Effector memory CD4-positive, alpha-beta T cell (primary cell): ENCODE results near the gene PVALEF.

Experiments used
- DNase-seq, 3 donors: peaks; one replicate each; pipeline ENCODE4 v3.0.0-alpha.2; 2020
- H3K27ac ChIP-seq: 2 replicates; pipeline ENCODE4 v1.7.0; 2013; ENCODE audit warnings: mild to moderate bottlenecking, low read length, moderate library complexity; ENCODE audit not compliant: insufficient read depth, poor library complexity, severe bottlenecking
- H3K27me3 ChIP-seq: replicated peaks from 2 replicates; pipeline ENCODE4 v1.7.0; 2013; ENCODE audit warnings: mild to moderate bottlenecking, low read length; ENCODE audit not compliant: insufficient read depth, control insufficient read depth, poor library complexity, severe bottlenecking
- H3K36me3 ChIP-seq: 2 replicates; pipeline ENCODE4 v1.7.0; 2013; ENCODE audit warnings: mild to moderate bottlenecking, low read length, moderate library complexity; ENCODE audit not compliant: control insufficient read depth, insufficient read depth
- H3K4me1 ChIP-seq: 2 replicates; pipeline ENCODE4 v1.7.0; 2013; ENCODE audit warnings: low read length, mild to moderate bottlenecking; ENCODE audit not compliant: control insufficient read depth, insufficient read depth, poor library complexity, severe bottlenecking
- H3K4me3 ChIP-seq: 2 replicates; pipeline ENCODE4 v1.7.0; 2013; ENCODE audit warnings: low read length, low read depth, mild to moderate bottlenecking; ENCODE audit not compliant: insufficient read depth, poor library complexity, severe bottlenecking
- H3K9me3 ChIP-seq: 2 replicates; pipeline ENCODE4 v1.7.0; 2013; ENCODE audit warnings: mild to moderate bottlenecking, low read length, moderate library complexity; ENCODE audit not compliant: control insufficient read depth

Gene PVALEF

GRCh38 chr17:81136366-81136765 is 28.9 kb upstream of the PVALEF start:
- H3K4me1 ChIP-seq, result no peaks in the 10 kb centered on the region
- H3K36me3 ChIP-seq, result no peaks in the 10 kb centered on the region
- no peaks in the 10 kb centered on the region for H3K27me3 ChIP-seq
- DNase-seq, result no peak
- no peaks in the 10 kb centered on the region for H3K9me3 ChIP-seq
- no peak overlapping the region for H3K4me3 ChIP-seq
- no peak overlapping the region for H3K27ac ChIP-seq

- Histone ChIP-seq H3K27ac (no peak overlapping the region), H3K4me3 (no peak overlapping the region), H3K36me3 (no peaks in the 10 kb centered on the region), H3K4me1 (no peaks in the 10 kb centered on the region), H3K9me3 (no peaks in the 10 kb centered on the region), H3K27me3 (no peaks in the 10 kb centered on the region)
- no peak for DNase-seq
Observed at GRCh38 chr17:81137248-81137647, 28.1 kb upstream of the PVALEF start.

- H3K4me3 ChIP-seq, result no peak overlapping the region
- no peaks in the 10 kb centered on the region for H3K9me3 ChIP-seq
- no peaks in the 10 kb centered on the region for H3K4me1 ChIP-seq
- no peak for DNase-seq
- H3K27ac ChIP-seq, result no peak overlapping the region
- no peaks in the 10 kb centered on the region for H3K27me3 ChIP-seq
- no peaks in the 10 kb centered on the region for H3K36me3 ChIP-seq
Observed at GRCh38 chr17:81138083-81138482, 27.2 kb upstream of the PVALEF start.

GRCh38 chr17:81138500-81138899 is 26.8 kb upstream of the PVALEF start:
- no peak for DNase-seq
- Histone ChIP-seq H3K4me1 (no peaks in the 10 kb centered on the region), H3K4me3 (no peak overlapping the region), H3K36me3 (no peaks in the 10 kb centered on the region), H3K9me3 (no peaks in the 10 kb centered on the region), H3K27me3 (no peaks in the 10 kb centered on the region), H3K27ac (no peak overlapping the region)

- no peak for DNase-seq
- Histone ChIP-seq H3K36me3 (no peaks in the 10 kb centered on the region), H3K4me1 (no peaks in the 10 kb centered on the region), H3K27ac (no peak overlapping the region), H3K4me3 (no peak overlapping the region), H3K9me3 (no peaks in the 10 kb centered on the region), H3K27me3 (no peaks in the 10 kb centered on the region)
Observed at GRCh38 chr17:81139428-81139827, 25.9 kb upstream of the PVALEF start.

- DNase-seq, result no peak
- Histone ChIP-seq H3K4me1 (no peaks in the 10 kb centered on the region), H3K4me3 (no peak overlapping the region), H3K36me3 (no peaks in the 10 kb centered on the region), H3K9me3 (no peaks in the 10 kb centered on the region), H3K27ac (no peak overlapping the region), H3K27me3 (no peaks in the 10 kb centered on the region)
Observed at GRCh38 chr17:81140018-81140417, 25.3 kb upstream of the PVALEF start.

GRCh38 chr17:81140695-81141094 is 24.6 kb upstream of the PVALEF start:
- H3K27me3 ChIP-seq, result no peaks in the 10 kb centered on the region
- H3K4me1 ChIP-seq, result no peaks in the 10 kb centered on the region
- DNase-seq, result no peak
- no peak overlapping the region for H3K27ac ChIP-seq
- no peaks in the 10 kb centered on the region for H3K36me3 ChIP-seq
- H3K4me3 ChIP-seq, result no peak overlapping the region
- no peaks in the 10 kb centered on the region for H3K9me3 ChIP-seq

GRCh38 chr17:81142301-81143199 is 22.8 kb upstream of the PVALEF start:
- Histone ChIP-seq H3K36me3 (no peaks in the 10 kb centered on the region), H3K27ac (no peak overlapping the region), H3K4me3 (no peak overlapping the region), H3K4me1 (no peaks in the 10 kb centered on the region), H3K9me3 (no peaks in the 10 kb centered on the region), H3K27me3 (no peaks in the 10 kb centered on the region)
- DNase-seq, result peak in 2 of 3 donors; percentile 23 to 45

GRCh38 chr17:81143200-81143527 is 22.1 kb upstream of the PVALEF start:
- DNase-seq, result no peak
- no peaks in the 10 kb centered on the region for H3K36me3 ChIP-seq
- H3K4me1 ChIP-seq, result no peaks in the 10 kb centered on the region
- H3K9me3 ChIP-seq, result no peaks in the 10 kb centered on the region
- no peak overlapping the region for H3K27ac ChIP-seq
- no peaks in the 10 kb centered on the region for H3K27me3 ChIP-seq
- no peak overlapping the region for H3K4me3 ChIP-seq

- H3K36me3 ChIP-seq, result no peaks in the 10 kb centered on the region
Observed at GRCh38 chr17:81143717-81144422, 21.4 kb upstream of the PVALEF start.

More at GRCh38 chr17:81143717-81144422, 21.4 kb upstream of the PVALEF start:
- no peak for DNase-seq
- Histone ChIP-seq H3K4me1 (no peaks in the 10 kb centered on the region), H3K27me3 (no peaks in the 10 kb centered on the region), H3K27ac (no peak overlapping the region), H3K4me3 (no peak overlapping the region), H3K9me3 (no peaks in the 10 kb centered on the region)
